HL-60 (cell line): Measurements from ENCODE around the gene MACROD1.

Experiments used
- DNase-seq, 2 experiments: peaks; one replicate each; pipeline ENCODE4 v3.0.0-alpha.2; 2010 to 2020; ENCODE audit warnings: low read depth in 1 of 2, low spot score in 1 of 2
- H3K27ac ChIP-seq: fragments of 250-450 bp; sonication (Bioruptor Pico); replicated peaks from 2 replicates; pipeline ENCODE4 v1.5.1; 2020; ENCODE audit warnings: mild to moderate bottlenecking, moderate library complexity
- H3K27me3 ChIP-seq: fragments of 250-450 bp; sonication (Bioruptor Pico); 2 replicates; pipeline ENCODE4 v1.5.1; 2021; ENCODE audit warnings: mild to moderate bottlenecking, moderate library complexity; ENCODE audit not compliant: insufficient read depth, poor library complexity, severe bottlenecking
- H3K4me3 ChIP-seq: replicated peaks from 2 replicates; pipeline ENCODE4 v1.5.1; 2011; ENCODE audit warnings: mild to moderate bottlenecking, control low read depth, low read length; ENCODE audit not compliant: insufficient read depth
- GABPA ChIP-seq: IDR thresholded peaks from 2 replicates; pipeline ENCODE4 v1.6.1; 2012; ENCODE audit warnings: low read depth
- POLR2AphosphoS5 ChIP-seq: IDR thresholded peaks from 2 replicates; pipeline ENCODE4 v1.6.1; 2012; ENCODE audit warnings: low read depth
- SPI1 ChIP-seq: IDR thresholded peaks from 2 replicates; pipeline ENCODE4 v1.6.1; 2012; ENCODE audit warnings: low read depth, mild to moderate bottlenecking, borderline replicate concordance
- TF ChIP-seq, protein P1 (sequence below): IDR thresholded peaks from one replicate; pipeline ENCODE4 v1.5.1; 2011; ENCODE audit warnings: low read length, control low read depth, inconsistent platforms; ENCODE audit not compliant: insufficient read depth
- TF ChIP-seq, protein P2 (sequence below): IDR thresholded peaks from 2 replicates; pipeline ENCODE4 v1.6.1; 2012; ENCODE audit warnings: low read depth; ENCODE audit not compliant: insufficient replicate concordance

Gene MACROD1

DNA sequence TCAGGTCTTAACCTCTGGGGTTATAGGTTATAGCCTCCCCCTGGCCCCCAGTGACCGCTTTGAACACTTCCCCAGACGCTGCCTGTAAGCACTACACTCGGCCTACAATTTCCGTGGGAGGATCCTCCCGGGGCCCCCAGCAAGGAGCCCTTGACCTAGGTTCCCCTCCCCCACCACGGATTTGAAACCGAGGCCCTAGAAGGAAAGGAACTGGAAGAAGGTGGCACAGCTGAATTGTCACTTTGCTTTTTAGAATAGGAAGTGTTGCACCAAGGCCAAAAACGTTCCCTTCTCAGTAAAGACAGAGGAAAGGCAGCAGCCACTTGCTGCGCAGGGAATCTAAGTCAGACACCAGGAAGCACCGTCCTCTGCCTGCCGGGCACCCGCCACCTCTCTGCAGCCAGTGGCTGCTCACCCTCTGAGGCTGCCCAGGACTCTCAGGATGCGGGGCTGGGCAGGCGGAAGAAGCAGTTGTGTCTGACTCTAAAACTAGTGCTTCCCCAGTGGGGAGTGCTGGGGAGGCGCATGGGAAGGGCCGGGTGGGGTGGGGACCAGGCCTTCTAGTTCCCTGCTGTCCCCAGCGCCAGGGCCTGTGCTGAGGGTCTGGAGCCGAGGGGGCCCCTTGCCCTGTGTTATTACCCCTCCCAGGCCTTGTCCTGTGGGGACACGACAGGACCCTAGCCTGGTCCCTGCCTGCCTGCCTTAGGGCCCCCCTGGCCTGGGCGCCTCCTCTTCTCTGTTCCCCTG lies 138.1 kb downstream of the MACROD1 start:
- Histone ChIP-seq H3K27ac (peak overlapping the region; percentile 72), H3K27me3 (no peaks in the 10 kb centered on the region), H3K4me3 (no peak overlapping the region)
- TF ChIP-seq SPI1, result peak; percentile 57; the same call in 1 of the 2 replicates
- TF ChIP-seq, protein P1, sequence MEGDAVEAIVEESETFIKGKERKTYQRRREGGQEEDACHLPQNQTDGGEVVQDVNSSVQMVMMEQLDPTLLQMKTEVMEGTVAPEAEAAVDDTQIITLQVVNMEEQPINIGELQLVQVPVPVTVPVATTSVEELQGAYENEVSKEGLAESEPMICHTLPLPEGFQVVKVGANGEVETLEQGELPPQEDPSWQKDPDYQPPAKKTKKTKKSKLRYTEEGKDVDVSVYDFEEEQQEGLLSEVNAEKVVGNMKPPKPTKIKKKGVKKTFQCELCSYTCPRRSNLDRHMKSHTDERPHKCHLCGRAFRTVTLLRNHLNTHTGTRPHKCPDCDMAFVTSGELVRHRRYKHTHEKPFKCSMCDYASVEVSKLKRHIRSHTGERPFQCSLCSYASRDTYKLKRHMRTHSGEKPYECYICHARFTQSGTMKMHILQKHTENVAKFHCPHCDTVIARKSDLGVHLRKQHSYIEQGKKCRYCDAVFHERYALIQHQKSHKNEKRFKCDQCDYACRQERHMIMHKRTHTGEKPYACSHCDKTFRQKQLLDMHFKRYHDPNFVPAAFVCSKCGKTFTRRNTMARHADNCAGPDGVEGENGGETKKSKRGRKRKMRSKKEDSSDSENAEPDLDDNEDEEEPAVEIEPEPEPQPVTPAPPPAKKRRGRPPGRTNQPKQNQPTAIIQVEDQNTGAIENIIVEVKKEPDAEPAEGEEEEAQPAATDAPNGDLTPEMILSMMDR, result no peak
- peak; percentile 62; the same call in 1 of the 2 replicates for TF ChIP-seq GABPA
- TF ChIP-seq POLR2AphosphoS5, result no peak
- DNase-seq, result peak; percentile 90 to 91

DNA sequence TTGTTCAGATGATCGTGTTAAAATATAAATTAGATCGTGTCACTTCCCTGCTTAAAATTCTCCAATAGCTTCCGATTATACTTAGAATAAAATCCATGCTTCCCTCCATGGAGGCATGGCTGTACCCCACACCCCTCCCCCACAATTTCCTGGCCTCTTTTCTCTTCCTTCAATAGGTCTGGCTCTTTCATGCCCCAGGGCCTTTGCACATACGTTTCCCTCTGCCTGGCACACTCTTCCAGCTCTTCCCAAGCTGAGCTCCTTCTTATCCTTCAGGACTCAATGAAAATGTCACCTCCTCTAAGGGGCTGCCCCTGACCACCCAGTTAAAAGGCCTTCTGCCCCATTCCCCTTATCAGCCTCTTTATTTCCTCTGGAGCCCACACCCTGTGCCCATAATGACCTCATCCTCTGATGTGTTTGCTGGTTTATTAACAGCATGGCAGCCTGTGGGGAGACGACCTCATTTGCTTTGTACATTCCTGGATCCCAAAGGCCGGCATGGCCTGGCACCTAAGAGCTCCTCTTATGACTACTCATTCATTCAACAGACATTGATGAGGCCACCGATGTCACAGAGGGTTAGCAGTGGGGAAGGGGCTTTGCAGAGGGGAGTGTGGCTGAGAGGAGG lies 139.2 kb downstream of the MACROD1 start:
- Histone ChIP-seq H3K27me3 (no peaks in the 10 kb centered on the region), H3K4me3 (no peak overlapping the region), H3K27ac (no peak overlapping the region)
- TF ChIP-seq GABPA, result no peak
- TF ChIP-seq, protein P1, result no peak
- TF ChIP-seq POLR2AphosphoS5, result no peak
- TF ChIP-seq SPI1, result no peak
- TF ChIP-seq, protein P2, sequence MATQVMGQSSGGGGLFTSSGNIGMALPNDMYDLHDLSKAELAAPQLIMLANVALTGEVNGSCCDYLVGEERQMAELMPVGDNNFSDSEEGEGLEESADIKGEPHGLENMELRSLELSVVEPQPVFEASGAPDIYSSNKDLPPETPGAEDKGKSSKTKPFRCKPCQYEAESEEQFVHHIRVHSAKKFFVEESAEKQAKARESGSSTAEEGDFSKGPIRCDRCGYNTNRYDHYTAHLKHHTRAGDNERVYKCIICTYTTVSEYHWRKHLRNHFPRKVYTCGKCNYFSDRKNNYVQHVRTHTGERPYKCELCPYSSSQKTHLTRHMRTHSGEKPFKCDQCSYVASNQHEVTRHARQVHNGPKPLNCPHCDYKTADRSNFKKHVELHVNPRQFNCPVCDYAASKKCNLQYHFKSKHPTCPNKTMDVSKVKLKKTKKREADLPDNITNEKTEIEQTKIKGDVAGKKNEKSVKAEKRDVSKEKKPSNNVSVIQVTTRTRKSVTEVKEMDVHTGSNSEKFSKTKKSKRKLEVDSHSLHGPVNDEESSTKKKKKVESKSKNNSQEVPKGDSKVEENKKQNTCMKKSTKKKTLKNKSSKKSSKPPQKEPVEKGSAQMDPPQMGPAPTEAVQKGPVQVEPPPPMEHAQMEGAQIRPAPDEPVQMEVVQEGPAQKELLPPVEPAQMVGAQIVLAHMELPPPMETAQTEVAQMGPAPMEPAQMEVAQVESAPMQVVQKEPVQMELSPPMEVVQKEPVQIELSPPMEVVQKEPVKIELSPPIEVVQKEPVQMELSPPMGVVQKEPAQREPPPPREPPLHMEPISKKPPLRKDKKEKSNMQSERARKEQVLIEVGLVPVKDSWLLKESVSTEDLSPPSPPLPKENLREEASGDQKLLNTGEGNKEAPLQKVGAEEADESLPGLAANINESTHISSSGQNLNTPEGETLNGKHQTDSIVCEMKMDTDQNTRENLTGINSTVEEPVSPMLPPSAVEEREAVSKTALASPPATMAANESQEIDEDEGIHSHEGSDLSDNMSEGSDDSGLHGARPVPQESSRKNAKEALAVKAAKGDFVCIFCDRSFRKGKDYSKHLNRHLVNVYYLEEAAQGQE, result no peak
- no peak for DNase-seq

DNA sequence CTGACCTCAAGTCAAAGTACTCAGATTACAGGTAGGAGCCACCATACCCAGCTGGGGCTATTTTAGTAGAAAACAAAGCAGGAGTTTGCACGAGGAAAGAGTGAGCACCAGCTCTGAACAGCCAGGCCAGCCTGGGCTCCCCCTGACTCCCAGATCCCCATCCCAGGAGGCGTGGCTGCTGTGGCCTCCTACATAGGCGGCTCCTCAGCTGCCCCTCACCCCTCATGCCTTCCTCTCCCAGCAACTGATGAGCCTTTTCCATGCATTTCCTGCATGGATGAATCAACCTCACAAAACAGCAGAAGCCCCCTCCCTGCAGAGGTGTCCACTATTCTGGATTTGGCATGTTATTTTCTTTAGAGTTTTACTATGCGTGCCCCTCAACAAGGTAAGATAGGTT lies 140.7 kb downstream of the MACROD1 start:
- no peak overlapping the region for H3K27ac ChIP-seq
- H3K4me3 ChIP-seq, result no peak overlapping the region
- no peaks in the 10 kb centered on the region for H3K27me3 ChIP-seq
- TF ChIP-seq, protein P2, result no peak
- TF ChIP-seq POLR2AphosphoS5, result no peak
- TF ChIP-seq, protein P1, result no peak
- no peak for TF ChIP-seq SPI1
- no peak for DNase-seq
